ENCODE measurements around the gene THUMPD3. TPM values are rescaled to one million over a fixed set of nuclear protein-coding genes. Genes with fewer than 3 reads are reported as not detected.

Gene THUMPD3
- total RNA-seq, 1 donor from 2014 or later, result 33.2 TPM

DNA sequence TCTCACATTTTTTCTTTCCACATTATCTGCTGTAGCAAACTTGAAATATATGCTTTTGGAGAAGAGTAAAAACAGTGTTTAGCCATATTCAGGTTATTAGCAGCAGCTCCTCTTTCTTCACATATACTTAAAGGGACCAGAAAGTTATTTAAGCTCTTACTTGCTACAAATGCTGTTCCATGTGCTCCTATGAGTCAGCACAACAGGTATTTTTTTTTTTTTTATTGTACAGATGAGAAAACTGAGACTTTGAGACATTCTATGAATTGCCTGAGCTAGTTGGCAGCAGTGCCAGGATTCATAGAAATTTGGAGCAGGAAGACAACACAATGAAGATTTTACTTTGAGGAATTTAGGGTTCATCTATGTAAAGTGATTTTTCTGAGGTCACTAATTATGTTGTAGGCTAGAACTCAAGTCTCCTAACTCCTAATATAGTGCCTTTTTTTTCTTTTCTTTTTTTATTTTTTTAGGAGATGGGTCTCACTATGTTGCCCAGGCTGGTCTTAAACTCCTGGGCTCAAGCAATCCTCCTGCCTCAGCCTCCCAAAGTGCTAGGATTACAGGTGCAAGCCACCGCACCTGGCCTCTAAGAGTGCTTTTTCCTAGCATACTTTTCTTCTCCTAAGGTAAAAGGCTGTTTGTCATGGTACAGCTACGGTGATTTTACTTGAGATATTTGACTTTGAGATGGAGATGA is 58.1 kb downstream of the THUMPD3 start:
- no peak overlapping the region for H3K4me3 ChIP-seq (ENCODE audit: low read depth, low read length)
- DNase-seq (ENCODE audit: low read depth), result no peak
- H3K27me3 ChIP-seq (ENCODE audit: control insufficient read depth, insufficient read depth, low read length), result no peaks in the 10 kb centered on the region
- H3K36me3 ChIP-seq (ENCODE audit: control insufficient read depth, insufficient read depth, low read length), result no peaks in the 10 kb centered on the region
- TF ChIP-seq, protein P1, sequence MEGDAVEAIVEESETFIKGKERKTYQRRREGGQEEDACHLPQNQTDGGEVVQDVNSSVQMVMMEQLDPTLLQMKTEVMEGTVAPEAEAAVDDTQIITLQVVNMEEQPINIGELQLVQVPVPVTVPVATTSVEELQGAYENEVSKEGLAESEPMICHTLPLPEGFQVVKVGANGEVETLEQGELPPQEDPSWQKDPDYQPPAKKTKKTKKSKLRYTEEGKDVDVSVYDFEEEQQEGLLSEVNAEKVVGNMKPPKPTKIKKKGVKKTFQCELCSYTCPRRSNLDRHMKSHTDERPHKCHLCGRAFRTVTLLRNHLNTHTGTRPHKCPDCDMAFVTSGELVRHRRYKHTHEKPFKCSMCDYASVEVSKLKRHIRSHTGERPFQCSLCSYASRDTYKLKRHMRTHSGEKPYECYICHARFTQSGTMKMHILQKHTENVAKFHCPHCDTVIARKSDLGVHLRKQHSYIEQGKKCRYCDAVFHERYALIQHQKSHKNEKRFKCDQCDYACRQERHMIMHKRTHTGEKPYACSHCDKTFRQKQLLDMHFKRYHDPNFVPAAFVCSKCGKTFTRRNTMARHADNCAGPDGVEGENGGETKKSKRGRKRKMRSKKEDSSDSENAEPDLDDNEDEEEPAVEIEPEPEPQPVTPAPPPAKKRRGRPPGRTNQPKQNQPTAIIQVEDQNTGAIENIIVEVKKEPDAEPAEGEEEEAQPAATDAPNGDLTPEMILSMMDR (IDR thresholded peaks at IDR 0.05; ENCODE audit: insufficient read depth, low read length, poor library complexity, severe bottlenecking), result no peak

DNA sequence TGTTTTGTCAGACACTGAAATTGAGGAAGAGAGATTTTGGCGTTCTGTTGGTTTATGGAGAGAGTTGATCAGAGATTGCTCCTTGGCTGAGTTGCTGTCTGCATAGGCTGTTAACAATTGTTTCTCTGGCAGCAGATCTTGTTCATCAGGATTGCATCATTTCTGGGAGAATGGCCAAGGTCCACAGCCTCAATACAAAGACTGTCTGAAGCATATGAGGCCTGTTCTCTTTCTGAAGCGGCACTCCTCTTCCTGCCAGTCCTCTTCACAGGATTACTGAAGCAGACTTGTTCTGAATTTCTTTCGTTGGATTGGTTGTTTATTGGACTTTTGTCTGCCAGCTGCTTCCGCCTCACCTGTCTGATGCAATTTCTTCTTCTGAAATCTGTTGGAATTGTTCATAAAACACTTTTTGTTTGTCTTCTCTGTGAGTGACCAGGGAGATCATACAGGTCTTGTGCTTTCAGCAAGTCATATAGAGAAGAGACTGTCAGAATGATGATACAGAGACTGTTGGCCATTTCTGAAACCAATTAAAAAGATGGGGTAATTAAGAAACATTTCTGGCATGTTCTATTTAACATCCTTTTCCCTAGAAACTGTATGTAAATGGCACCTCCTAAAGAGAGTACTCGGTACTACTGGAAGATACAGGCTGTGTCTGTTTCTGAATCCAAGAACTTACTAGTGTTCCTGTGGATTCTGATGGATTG is 60.0 kb downstream of the THUMPD3 start:
- H3K36me3 ChIP-seq (ENCODE audit: control insufficient read depth, insufficient read depth, low read length), result peaks cover 2% of the 10 kb centered on the region
- peak; percentile 91 for DNase-seq (ENCODE audit: low read depth)
- TF ChIP-seq, protein P1 (IDR thresholded peaks at IDR 0.05; ENCODE audit: insufficient read depth, low read length, poor library complexity, severe bottlenecking), result peak; percentile 51
- H3K27me3 ChIP-seq (ENCODE audit: control insufficient read depth, insufficient read depth, low read length), result no peaks in the 10 kb centered on the region
- H3K4me3 ChIP-seq (ENCODE audit: low read depth, low read length), result no peak overlapping the region

DNA sequence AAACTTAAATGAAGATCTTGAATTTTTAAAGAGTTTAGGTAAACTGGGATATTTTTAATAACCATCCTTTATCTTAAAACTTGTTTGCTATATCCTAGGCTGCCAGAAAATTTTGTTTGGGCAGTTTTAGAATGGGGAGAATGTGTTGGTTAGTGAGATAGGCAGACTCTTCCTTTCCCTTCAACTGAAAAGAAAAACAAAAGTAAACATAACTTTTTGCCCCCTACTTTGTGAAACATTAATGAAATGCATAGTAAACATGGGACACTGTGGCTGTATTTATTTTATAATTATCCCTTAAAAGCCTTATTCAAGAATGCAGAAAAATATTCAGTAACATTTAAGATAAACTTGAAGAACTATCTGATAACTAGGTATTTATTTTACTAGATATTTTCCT is 65.6 kb downstream of the THUMPD3 start:
- no peaks in the 10 kb centered on the region for H3K27me3 ChIP-seq (ENCODE audit: control insufficient read depth, insufficient read depth, low read length)
- DNase-seq (ENCODE audit: low read depth), result no peak
- TF ChIP-seq, protein P1 (IDR thresholded peaks at IDR 0.05; ENCODE audit: insufficient read depth, low read length, poor library complexity, severe bottlenecking), result no peak
- no peak overlapping the region for H3K4me3 ChIP-seq (ENCODE audit: low read depth, low read length)
- peaks cover 5% of the 10 kb centered on the region for H3K36me3 ChIP-seq (ENCODE audit: control insufficient read depth, insufficient read depth, low read length)

DNA sequence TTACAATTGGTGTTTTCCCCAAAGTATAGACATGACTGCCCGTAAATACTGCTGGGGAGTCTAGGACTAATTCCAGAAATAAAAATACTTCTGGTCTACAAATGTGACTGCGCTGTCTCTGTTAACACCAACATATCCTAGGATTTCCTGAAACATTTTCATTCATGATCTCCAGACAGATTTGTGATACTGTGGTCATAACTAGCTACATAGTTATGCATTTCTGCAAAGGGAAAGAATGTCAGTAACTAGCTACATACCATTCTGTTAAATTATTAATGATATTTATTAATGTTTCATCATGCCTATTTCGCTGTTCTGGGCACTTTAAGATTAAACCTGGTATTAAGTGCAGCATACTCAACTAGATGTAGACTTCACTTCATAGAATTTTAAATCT is 67.9 kb downstream of the THUMPD3 start:
- no peak for DNase-seq (ENCODE audit: low read depth)
- TF ChIP-seq, protein P1 (IDR thresholded peaks at IDR 0.05; ENCODE audit: insufficient read depth, low read length, poor library complexity, severe bottlenecking), result no peak
- no peaks in the 10 kb centered on the region for H3K27me3 ChIP-seq (ENCODE audit: control insufficient read depth, insufficient read depth, low read length)
- peaks cover 8% of the 10 kb centered on the region for H3K36me3 ChIP-seq (ENCODE audit: control insufficient read depth, insufficient read depth, low read length)
- no peak overlapping the region for H3K4me3 ChIP-seq (ENCODE audit: low read depth, low read length)

DNA sequence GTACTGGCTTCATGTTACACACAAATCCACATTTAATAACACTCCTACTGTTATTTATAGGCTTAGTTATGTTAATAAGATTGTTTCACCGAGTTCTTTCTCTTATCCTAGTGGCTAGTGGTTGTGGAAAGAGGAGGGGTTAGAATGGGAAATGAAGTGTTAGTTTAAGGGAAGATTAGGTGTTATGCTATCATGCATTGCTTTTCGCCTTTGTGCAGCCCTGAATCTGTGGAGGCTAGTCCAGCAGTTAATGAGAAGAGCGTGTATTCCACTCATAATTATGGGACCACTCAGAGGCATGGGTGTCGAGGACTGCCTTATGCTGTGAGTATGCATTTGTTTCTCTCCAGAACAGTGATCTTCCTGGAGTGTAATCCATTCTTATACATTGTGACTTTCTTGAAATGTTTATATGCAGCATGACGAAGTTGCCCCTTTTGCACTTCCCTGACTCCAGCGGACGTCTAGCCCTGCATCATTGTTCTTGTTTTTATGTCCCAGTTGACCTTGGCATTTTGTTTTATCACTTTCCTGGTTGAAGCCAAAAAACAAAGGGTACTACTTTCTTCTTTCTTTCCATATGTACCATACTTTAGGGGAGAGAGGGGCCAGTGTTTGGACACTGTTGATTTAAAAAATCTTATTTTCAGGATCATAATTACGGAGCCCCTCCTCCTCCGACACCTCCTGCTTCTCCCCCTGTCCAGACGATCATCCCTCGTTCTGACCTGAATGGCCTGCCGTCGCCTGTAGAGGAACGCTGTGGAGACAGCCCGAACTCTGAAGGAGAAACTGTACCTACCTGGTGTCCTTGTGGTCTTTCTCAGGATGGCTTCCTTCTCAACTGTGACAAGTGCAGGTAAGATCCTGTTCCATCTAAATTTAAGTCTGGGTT is 71.0 kb downstream of the THUMPD3 start:
- no peak overlapping the region for H3K4me3 ChIP-seq (ENCODE audit: low read depth, low read length)
- TF ChIP-seq, protein P1 (IDR thresholded peaks at IDR 0.05; ENCODE audit: insufficient read depth, low read length, poor library complexity, severe bottlenecking), result no peak
- DNase-seq (ENCODE audit: low read depth), result no peak
- H3K36me3 ChIP-seq (ENCODE audit: control insufficient read depth, insufficient read depth, low read length), result peaks cover 6% of the 10 kb centered on the region
- no peaks in the 10 kb centered on the region for H3K27me3 ChIP-seq (ENCODE audit: control insufficient read depth, insufficient read depth, low read length)
